Ecto neural progenitor cell (in vitro differentiated cells): ENCODE data around the gene SPRED2.

Experiments
- DNase-seq: peaks from one replicate; pipeline ENCODE4 v3.0.0-alpha.2; 2018; ENCODE audit warnings: low spot score

SPRED2 gene

DNA sequence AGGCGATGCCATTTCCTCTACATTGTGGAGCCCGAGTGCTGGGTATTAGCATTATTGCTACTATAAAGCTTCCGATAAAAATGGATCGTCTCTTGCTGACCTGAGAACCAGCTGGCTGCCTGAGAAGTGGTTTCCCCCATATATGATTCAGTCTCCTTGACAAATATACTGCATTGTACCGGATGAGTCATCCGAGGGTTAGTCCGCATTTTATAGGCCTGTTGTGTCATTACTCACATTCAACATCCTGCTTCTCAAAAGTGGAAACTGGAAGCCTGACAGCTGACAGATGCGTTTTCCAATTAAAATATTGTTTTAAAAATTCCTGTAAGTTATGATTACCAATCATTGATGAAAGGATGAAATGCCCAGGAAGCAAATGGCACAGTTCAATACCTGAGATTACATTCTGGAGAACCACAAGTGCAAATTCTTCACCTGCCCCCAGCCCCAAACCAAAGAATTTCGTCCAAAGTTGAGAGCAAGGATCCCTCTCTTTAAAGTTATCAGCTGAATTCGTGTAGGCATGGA is 65.7 kb downstream of the SPRED2 start:
- no peak for DNase-seq

DNA sequence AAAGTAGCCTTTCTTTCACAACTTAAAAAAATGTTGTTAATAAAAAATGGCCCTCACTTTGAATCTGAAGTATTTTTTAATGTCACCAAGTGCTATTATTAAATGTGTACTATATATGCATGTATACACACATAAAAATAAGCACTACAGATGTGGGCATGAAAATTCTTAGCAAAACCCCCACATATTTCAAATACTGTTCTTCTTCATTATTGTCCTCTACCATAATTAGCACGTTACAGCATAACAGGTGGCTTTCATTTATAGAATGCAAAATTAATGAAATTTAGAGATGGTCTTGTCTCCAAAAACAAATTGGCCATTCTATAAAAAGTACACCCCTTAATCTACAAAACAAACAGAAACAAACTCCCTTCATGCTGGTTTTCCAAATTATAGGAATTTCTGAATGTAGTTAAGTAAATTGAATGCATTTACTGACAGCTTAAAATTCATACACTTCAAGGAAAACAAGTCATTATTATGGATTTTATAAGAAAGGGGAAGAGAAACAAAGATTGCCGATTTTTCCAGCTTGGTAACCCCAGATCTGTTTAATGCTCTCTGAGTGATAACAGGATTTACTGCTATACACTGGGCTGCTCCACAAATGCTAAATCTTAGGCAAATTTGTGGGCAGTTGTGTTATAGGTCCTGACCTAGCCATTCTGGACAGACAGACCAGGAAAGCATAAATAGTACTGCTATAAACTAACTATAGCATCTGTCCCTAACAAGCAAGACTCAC is 67.2 kb downstream of the SPRED2 start:
- no peak for DNase-seq

- no peak for DNase-seq
Observed at GRCh38 chr2:65363879-65364666, 68.3 kb downstream of the SPRED2 start.

DNA sequence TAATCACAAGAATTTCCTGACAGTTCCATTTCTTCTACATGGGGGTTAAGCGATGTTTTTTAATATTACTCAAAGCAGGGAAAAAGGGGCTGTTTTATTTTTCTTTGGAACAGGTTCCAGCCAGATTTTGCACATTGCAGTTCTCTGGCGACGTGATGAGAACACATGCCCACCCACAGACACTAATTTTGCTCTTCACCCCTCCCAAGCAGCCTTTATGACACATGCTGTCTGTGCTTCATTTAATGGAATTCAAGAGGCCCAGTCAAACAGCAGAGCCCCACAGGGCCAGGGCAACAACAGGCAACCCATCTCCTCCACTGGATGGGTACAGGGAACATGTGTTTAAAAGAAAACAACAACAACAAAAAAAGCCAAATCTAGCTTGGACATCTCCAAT is 70.8 kb downstream of the SPRED2 start:
- no peak for DNase-seq

DNA sequence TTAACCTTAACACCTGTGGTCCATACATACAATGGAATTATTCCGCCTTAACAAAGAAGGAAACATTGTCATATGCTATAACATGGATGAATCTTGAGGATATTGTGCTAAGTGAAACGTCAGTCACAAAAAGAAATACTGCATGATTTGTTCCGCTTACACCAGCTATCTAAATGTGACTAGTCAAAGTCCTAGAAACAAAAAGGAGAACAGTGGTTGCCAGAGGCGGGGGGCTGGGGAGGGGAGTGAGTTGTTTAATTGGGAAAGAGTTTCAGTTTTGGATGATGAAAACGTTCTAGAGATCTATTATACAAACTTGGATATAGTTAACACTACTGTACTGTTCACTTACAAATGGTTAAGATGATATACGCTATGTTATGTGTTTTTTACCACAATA is 72.0 kb downstream of the SPRED2 start:
- DNase-seq: no peak

DNA sequence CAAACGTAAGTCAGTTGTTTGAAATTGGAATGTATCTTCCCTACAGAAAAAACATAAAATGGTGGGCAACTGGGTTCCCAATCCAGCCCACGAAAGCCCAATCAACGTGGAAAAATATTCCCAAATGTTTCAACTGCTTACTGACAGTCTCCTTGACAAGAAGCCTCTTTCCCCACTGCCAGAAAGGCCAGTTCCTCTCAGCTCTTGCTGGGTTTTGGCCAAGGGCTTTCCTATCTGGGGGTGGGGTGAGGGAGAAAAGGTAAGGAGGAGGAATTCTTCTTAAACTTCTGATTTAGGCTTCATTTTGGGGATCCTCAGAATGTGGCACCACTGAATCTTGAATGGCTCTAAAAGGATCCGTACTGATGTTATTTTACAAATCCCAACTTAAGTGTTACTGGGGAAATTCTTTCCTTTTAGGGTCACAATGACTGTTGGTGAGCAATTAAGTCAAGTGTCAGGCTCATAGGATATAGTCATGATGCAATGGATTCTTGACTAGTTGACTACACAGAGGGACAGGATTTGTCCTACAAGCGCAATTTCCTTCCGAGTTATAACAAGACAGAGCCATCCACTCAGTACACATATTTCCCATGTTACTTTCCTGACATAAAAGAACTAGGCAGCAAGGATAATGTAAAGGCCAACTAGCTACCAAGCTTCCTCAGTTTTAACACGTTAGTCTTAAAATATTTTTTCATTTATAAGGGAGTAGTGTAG is 73.6 kb downstream of the SPRED2 start:
- DNase-seq: no peak

GRCh38 chr2:65357959-65358294 is 74.5 kb downstream of the SPRED2 start:
- no peak for DNase-seq

GRCh38 chr2:65357095-65357958 is 75.1 kb downstream of the SPRED2 start:
- DNase-seq: no peak

DNA sequence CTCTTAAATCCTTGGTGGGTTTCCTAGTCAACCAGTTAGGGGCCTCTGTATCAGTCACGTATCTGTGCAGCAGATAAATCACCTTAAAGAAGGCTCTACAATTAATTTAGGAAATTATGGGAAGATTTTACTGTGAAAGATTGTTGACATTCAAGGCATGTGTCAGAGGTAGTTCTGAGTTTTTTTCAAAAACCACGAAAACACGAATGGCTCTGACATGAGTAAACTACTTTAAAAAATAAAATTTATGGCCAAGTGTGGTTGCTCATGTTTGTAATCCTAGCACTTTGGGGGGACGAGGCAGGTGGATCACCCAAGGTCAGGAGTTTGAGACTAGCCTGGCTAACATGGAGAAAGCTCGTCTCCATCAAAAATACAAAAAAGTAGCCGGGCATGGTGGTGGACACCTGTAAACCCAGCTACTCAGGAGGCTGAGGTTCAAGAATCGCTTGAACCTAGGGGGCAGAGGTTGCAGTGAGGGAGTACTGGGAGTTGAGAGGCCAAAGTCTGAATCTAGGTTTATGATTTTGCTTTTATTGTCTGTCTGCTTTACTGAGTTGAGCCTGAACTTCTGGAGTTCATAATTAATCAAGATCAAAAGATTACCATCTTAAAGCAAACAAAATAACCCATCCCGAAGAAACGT is 77.1 kb downstream of the SPRED2 start:
- DNase-seq: no peak

GRCh38 chr2:65354773-65355172 is 77.6 kb downstream of the SPRED2 start:
- no peak for DNase-seq

- DNase-seq: peak; percentile 48
Observed at GRCh38 chr2:65353927-65354326, 78.5 kb downstream of the SPRED2 start.

GRCh38 chr2:65353046-65353445 is 79.4 kb downstream of the SPRED2 start:
- peak; percentile 42 for DNase-seq

- DNase-seq: no peak
Observed at GRCh38 chr2:65351948-65352595, 80.3 kb downstream of the SPRED2 start.

DNA sequence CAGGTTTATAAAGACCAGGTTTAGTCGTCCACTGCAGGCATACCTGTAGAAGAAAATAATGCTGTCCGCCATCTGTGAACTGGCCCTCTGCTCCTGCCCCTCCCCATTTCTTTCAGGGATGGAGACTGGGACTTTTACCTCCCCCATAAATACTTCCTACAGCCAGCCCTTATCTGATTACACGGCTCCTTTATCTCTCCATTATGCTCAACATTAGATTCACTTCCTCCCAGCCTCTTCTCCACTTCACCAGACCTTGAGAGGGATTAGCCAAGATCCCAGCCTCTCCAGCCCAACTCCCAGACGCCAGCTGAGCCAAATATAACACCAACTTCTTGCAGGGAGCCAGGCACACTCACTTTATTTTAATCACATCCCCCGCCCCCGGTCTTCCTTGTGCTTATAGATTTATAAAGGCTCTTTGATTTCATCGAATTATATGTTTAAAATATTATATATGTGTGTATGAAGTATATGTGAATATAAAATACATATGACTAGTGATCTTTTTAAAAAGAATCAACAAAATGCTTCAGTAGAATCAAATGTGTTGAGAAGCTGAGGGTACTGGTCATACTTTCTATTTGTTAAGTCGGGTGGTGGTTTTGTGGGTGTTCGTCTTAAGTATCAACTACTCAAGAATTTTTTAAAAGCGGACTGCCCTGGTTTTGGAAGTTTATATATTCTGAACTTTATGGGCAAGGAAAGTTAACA is 81.0 kb downstream of the SPRED2 start:
- DNase-seq: no peak

DNA sequence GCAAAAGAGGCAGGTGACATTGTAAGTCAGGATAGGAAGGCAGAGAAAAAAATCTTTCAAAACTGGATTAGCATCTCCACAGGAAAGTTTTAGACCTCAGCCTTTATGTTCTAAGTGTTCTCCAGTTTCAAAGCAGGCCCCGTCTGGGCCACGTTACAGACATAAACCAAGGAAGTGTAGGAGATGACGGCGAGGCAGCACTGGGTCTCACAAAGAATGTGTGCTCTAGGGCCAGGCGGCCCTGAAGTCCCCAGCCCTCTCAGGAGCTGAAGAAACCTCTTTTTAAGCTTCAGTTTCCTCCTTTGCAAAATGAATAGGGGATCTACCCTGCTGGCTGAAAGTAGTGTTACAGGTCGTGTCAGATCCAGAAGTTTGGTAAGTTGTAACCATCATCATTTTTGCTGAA is 81.7 kb downstream of the SPRED2 start:
- no peak for DNase-seq

- peak; percentile 49 for DNase-seq
Observed at GRCh38 chr2:65349863-65350262, 82.5 kb downstream of the SPRED2 start.

DNA sequence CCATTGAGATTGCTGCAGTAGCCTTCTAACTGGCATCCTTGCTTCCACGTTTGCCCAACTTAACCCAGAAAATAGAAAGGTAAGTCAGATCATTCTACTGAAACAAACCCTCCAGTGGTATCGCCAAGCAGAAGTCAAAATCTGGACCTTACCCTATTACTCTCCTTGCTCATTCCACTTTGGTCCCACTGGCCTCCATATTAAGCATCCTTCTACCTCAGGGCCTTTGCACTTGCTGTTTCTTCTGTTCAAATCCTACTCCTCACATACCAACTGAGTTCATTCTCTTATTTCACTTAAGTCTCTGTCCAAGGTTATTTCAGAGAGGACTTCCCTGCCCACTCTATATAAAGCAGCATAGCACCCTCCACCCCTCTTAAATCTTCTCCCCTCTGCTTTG is 84.5 kb downstream of the SPRED2 start:
- DNase-seq: no peak

DNA sequence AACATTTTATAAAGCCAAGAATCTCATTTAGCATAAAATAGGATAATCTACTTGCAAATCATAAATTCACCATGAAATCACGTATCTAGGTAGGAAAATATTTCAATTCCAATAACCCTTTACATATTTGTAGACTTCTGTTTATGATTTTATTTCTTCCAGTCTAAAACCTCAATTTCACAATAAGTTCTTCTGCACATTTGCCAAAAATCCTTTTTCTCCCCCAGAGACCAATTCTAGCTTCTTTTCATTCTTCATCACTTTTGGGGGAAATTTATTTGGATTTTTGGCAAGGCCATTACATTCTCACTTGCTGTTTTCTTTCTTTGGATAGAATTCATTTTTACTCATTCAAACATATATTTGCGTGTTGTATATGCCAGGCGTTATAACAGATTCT is 86.8 kb downstream of the SPRED2 start:
- no peak for DNase-seq

GRCh38 chr2:65344689-65345088 is 87.7 kb downstream of the SPRED2 start:
- DNase-seq: no peak

DNA sequence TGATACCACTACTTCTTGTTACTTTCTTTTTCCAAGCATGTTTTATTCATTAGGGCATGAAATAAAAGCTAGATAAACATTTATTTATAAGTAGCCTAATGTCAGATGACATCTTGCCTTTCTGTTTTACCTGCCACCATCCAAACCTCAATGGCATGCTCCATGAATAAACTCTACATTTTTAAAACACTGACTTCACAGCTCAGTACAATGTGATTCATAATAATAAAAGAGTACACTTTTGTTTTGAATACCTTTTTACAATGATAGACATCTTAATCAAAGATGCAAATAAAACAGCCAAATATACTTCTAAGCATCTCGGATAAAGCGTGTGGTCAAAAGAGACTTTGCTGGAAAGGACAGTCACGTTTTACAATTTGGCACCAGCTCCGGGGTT is 88.2 kb downstream of the SPRED2 start:
- no peak for DNase-seq
